Spleen (tissue), 7 donors: ENCODE measurements around the gene FOS.

Source experiments
- POLR2A ChIP-seq, 3 donors: fragments of 450-650 bp; IDR thresholded peaks; one replicate each; pipeline ENCODE4 v1.5.1; 2017; ENCODE audit warnings: antibody characterized with exemption in 3 of 3, mild to moderate bottlenecking in 1 of 3
- TF ChIP-seq, protein P1 (sequence below), 11 experiments: fragments of 200-600 bp in 7 of 11; fragments of 450-650 bp in 4 of 11; sonication (generic) in 4 of 11; IDR thresholded peaks in 8 of 11; conservative IDR thresholded peaks in 3 of 11; 1 replicate in 7 of 11; 2 replicates in 4 of 11; pipeline versions ENCODE4 v1.4.0 to v1.8.0; 2016 to 2021; ENCODE audit warnings: antibody characterized with exemption in 11 of 11, inconsistent platforms in 4 of 11, mild to moderate bottlenecking in 1 of 11
- donor health status: DM: no; HTN: no; CAD: no; lungs with moderate emphysema.
- donor health status: DM: no; HTN: no; CAD: no.
- donor health status: DM: no; HTN: no; CAD: no.

DNA sequence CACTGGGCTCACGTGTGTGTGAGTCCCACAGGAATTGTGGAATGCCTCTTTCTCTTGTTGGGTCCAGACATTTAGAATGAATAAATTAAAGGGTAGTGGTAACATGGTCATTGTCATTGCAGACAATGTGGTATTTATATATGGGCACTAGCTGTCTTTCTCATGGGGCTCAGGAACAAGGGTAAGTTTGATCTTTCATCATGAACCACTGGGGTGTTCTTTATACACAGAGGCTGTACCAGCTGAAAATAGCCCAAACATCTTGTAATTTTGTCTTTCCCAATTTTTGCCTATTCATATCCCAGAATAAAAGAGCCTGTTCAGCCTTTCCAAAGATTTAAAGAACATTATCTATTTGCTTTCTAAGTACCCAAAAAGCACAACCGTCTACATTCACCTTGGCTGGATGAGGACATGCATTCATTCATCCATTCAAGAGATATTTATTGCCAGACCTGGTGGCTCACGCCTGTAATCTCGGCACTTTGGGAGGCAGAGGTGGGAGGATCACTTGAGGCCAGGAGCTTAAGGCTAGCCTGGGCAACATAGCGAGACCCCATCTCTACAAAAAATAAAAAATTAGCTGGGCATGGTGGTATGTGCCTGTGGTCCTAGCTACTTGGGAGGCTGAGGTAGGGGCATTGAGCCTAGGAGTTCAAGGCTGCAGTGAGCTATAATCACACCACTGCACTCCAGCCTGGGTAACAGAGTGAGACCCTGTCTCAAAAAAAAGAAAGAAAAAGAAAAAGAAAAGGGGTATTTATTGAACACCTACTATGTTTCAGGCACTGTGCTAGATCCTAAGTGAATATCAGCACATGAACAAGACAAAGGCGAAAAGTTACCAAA is 4.4 kb upstream of the FOS start:
- TF ChIP-seq POLR2A (IDR thresholded peaks at IDR 0.05), result no peak
- TF ChIP-seq, protein P1, sequence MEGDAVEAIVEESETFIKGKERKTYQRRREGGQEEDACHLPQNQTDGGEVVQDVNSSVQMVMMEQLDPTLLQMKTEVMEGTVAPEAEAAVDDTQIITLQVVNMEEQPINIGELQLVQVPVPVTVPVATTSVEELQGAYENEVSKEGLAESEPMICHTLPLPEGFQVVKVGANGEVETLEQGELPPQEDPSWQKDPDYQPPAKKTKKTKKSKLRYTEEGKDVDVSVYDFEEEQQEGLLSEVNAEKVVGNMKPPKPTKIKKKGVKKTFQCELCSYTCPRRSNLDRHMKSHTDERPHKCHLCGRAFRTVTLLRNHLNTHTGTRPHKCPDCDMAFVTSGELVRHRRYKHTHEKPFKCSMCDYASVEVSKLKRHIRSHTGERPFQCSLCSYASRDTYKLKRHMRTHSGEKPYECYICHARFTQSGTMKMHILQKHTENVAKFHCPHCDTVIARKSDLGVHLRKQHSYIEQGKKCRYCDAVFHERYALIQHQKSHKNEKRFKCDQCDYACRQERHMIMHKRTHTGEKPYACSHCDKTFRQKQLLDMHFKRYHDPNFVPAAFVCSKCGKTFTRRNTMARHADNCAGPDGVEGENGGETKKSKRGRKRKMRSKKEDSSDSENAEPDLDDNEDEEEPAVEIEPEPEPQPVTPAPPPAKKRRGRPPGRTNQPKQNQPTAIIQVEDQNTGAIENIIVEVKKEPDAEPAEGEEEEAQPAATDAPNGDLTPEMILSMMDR (IDR thresholded peaks at IDR 0.05 in 8 of 11, conservative IDR thresholded peaks at IDR 0.05 in 3 of 11), result no peak
